Eye (tissue), 1 donor: ENCODE measurements around the gene HOXA2.

Source experiments
- DNase-seq: peaks from one replicate; pipeline ENCODE4 v3.0.0-alpha.2; 2015

The HOXA2 gene

DNA sequence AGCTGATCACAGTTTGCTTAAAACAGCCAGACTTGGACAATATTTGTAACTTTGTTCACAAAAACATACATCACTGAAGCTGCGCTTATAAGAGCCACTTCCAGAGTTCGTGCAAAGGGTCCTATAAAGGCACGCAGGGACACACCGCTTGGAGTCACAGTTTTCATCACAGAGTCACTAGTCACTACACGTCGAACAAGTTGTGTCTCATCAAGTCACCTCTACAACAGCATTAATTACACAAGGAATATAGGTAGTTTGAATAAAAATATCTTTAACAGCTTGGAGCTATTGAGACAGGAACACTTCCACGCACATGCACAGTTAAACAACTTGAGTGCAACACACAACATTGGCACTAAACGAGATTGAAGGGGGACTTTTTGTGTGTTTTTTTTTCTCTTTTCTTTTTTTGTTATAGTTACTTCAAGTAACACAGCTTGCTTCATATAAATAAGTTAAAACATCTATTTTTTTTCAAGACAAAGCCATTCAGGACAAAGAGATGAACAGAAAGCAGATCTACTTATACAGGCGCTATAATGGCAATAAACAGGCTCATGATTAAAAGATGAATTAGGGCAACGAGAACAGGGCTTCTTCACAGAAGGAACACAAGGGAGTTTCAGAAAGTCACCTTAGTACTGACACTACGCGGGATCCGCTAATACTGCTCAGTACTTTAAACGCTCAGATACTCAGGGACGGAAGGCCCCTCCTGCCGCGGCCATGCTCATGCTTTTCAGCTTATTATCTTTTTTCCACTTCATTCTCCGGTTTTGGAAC, 38.8 kb upstream of the HOXA2 start:
- DNase-seq: peak; percentile 50

DNA sequence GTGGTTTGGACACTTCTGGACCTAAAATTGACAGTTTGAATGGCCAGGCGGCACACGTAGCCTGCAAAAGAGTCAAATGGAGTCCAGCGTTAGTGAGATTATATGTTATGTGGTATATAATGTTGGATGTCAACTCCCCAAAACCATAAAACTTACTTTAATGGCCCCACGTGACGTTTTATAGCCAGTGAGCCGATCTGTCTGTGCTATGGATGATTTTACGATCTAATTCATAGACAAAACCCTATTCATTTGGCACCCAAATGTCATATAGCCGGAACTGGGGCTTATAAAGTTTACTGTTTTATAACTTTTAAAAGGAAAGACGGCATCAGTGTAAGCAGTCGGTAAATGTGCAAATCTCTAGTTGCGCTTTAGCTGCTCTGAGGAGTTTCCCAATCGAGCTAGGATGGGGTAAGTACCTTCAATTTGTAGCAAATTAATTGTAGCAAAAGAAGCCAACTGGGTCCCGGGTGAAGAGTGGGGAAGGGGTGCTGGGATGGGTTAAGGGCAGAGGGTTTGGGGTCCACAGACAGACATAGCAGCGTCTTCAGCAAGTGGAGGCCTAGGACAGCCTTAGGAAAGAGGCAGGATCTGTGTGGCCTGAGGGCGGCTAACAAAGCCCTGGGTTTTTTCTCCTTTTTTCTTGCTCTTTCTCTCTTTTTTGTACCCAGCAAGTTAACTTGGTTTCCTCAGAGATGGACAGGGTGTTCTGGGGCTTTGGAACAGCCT, 37.8 kb upstream of the HOXA2 start:
- peak; percentile 36 for DNase-seq

- DNase-seq: peak; percentile 56
Observed at GRCh38 chr7:27139334-27140125, 37.0 kb upstream of the HOXA2 start.

DNA sequence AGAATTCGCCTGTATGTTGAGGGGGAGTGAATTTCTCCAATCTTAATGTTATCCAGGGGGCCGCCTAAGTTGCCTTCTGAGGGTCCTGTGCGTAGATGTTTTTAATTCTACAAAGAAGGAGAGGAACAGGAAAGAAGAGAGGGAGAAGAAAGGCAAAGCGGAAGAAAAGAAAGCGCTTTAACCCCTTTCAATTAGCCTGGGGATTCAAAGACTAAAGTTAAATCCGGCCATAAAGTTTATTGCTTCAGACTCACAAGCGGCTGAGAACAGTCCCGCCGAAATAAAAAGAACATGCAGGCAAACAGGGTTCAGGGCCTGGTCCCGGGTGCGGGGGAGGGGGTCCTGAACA, 36.5 kb upstream of the HOXA2 start:
- peak; percentile 32 for DNase-seq

GRCh38 chr7:27138472-27138871, 36.0 kb upstream of the HOXA2 start:
- no peak for DNase-seq

- no peak for DNase-seq
Observed at GRCh38 chr7:27137640-27138315, 35.3 kb upstream of the HOXA2 start.

DNA sequence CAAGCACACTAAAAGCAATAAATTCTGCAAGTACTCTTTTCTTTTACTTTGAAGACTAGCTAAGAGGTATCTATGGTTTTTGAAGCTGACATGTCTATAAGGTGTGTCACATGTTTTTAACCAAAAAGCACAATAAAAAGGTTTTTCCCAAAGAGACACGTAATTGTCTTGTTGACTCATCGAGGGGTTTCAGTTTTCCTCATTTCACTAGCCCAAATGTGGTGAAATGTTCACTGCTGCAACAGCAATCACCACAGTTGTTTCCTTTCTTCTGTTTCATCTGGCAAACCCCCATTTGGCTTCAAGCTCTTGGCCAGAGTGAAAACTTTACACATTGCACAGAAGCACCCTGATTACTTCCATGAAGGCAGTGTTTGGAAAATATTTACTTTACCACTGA, 31.9 kb upstream of the HOXA2 start:
- DNase-seq: peak; percentile 37

DNA sequence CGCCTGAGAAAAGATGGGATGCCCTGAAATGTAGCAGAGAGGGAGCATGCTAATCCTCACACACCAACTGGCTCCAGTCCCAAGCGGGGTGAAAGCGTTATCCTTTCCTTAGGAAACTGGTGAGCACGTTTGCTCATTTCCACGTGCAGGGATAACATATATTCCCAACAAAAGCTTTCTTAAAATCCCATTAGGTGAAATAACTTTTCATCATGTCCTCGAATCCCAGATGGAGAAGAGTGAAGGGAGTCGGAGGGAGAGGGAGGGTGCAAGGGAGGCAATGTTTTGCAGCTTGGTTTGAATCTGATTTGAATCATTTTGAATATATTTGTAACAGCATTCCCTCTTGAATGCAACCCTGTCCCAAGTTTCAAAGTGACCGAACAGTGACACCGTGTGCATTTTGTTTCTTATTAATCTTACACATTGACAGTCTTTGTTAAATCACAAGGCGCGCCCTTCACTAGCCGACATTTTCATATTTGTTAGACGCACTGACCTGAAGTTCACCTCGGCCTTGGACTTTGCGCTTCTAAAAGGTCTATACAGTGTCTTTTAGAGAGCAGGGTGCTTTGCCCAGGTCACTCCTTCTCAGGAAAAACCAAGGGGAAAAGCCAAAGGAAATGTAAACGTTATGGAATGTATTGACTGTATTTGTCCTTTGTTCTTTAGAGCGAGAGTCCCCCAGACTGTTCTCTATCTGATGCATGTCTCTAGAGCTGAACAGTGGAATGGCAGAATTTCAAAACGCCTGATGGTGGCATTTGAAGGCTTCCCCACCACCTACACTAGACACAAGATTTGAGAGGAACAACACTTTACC, 31.1 kb upstream of the HOXA2 start:
- DNase-seq: peak; percentile 38

- DNase-seq: no peak
Observed at GRCh38 chr7:27132978-27133377, 30.5 kb upstream of the HOXA2 start.

- peak; percentile 27 for DNase-seq
Observed at GRCh38 chr7:27132214-27132613, 29.7 kb upstream of the HOXA2 start.

- no peak for DNase-seq
Observed at GRCh38 chr7:27131390-27131819, 28.9 kb upstream of the HOXA2 start.

DNA sequence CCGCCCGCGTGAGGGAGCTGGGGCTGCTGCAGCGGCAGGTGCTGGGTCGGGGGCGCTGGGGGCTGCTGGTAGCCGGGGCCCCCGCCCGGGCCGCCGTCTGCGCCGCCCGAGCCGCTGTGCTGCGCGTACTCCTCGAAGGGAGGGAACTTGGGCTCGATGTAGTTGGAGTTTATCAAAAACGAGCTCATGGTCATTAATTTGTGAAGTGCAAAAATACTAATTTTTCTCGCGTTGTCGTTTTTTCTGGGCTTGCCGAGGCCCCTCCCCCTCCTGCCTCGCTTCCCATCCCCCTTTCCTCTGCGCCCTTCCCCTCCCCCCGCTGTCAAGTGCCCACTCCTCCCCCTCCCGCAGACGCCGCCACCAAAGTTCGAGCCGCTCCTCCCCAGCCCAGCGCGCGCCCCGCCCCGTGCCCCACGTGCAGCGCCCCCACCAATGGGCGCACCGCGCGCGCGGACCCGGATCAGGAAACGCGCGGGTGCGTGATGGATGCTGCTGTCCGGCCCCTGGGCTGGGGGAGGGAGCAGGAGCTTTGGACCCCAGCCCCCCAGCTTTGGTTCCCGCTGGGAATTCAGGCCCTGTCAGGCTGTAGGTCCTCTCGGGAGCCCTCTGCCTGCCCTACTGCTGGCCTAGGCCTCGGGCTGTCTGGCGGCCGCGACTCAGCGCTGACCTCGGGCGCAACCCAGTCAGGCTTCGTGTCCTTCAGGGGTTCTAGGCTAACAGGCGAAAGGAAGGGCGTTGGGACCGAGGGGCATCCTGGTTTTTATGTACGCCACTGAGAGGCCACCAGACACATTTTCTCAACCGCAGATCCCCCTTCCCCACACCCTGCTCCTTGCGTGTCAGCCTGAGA, 28.3 kb upstream of the HOXA2 start, which contains the start of gene HOXA4:
Gene HOXA4, minus strand, starts transcription at position 218 of the 850 bp plus-strand sequence. Its CDS starts 24 bp downstream, at position 194.
- DNase-seq: peak; percentile 75

- DNase-seq: peak; percentile 44
Observed at GRCh38 chr7:27129729-27130539, 27.5 kb upstream of the HOXA2 start.

DNA sequence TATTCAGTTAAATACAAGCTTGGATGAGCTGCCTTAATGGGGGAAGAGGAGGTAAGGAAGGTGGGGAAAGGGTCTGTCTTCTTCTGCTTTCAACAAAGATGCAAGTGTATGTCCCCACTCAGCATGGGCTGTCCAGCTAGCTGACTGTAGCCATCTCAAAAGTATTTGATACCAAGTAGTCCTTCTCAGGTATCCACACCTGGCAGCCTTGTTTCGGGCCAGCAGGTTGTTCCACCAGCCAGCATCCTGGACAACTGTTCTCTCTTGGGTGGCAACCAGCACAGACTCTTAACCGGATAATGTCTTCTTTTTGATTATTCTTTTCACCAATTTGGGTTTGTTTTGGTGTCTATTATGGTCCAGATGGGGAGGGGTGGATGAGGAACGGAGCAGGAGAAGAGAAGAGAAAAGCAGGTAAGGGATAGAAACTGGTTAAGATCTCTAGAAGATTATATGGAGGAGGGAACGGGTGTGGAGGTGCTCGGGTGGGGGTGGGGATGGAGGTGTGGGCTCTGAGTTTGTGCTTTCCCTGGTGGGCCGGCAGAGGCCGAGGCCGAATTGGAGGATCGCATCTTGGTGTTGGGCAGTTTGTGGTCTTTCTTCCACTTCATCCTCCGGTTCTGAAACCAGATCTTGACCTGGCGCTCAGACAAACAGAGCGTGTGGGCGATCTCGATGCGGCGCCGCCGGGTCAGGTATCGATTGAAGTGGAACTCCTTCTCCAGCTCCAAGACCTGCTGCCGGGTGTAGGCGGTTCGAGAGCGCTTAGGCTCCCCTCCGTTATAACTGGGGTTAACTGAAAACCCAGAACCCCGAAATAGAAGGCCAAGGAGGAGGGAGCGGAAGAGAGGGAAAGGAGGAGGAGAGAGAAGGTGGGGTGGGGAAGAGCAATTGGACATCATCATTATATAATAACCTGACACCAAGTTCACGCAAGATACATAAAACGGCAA, 26.6 kb upstream of the HOXA2 start:
- no peak for DNase-seq

- no peak for DNase-seq
Observed at GRCh38 chr7:27128034-27128433, 25.6 kb upstream of the HOXA2 start.

- no peak for DNase-seq
Observed at GRCh38 chr7:27126596-27127327, 24.3 kb upstream of the HOXA2 start.

DNA sequence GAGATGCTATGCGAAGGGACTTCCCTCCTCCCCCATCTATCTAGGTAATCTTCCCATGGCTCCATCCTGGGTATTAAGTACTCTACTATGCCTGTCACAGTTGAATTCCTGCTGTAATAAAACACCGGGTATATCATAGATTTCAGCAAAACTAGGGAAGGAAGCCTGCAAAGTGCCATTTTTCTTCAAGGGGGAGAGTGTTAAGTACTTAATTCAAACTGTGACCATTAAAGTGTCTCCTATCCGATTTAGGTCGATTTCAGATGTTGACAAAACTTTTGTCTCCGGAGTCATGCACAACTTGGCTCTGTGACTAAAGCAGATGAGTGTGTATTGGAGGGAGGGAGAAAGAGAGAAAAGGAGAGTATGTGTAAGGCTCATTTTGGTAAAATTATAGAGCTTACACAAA, 23.5 kb upstream of the HOXA2 start:
- no peak for DNase-seq
